SU-DHL-6 (cell line): Measurements from ENCODE around the gene CDK14.

ENCODE experiments used
- EZH2phosphoT487 ChIP-seq: fragments of 200-600 bp; sonication (generic), shearing (Covaris generic); conservative IDR thresholded peaks from 2 replicates; pipeline ENCODE4 v1.6.1; 2018; ENCODE audit warnings: mild to moderate bottlenecking, antibody characterized with exemption, low read length, moderate library complexity, mixed read lengths
- TF ChIP-seq, protein P1 (sequence below): fragments of 200-600 bp; sonication (generic); IDR thresholded peaks from one replicate; pipeline ENCODE4 v1.5.1; 2017; ENCODE audit warnings: antibody characterized with exemption, mild to moderate bottlenecking, low read length, moderate library complexity; ENCODE audit not compliant: insufficient read depth, poor library complexity, severe bottlenecking

DNA sequence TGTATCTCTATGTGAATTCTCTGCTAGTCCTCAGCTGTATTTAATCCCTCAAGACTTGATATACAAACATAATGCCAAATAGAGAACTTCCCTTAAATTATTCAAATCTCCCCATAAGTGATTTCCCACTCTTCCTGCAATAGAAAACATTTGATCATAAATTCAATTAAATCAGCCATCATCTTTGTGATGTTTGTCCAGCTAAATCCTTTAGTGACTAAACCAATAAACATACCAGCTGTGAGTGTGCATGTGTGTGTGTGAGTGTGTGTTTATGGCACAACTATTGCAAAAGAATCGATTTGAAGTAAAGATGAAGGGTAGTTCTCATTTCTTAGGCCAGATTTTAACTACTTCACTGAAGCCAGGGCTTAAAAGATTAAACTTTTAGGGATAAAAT, 492.6 kb downstream of the CDK14 start:
- TF ChIP-seq, protein P1, sequence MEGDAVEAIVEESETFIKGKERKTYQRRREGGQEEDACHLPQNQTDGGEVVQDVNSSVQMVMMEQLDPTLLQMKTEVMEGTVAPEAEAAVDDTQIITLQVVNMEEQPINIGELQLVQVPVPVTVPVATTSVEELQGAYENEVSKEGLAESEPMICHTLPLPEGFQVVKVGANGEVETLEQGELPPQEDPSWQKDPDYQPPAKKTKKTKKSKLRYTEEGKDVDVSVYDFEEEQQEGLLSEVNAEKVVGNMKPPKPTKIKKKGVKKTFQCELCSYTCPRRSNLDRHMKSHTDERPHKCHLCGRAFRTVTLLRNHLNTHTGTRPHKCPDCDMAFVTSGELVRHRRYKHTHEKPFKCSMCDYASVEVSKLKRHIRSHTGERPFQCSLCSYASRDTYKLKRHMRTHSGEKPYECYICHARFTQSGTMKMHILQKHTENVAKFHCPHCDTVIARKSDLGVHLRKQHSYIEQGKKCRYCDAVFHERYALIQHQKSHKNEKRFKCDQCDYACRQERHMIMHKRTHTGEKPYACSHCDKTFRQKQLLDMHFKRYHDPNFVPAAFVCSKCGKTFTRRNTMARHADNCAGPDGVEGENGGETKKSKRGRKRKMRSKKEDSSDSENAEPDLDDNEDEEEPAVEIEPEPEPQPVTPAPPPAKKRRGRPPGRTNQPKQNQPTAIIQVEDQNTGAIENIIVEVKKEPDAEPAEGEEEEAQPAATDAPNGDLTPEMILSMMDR, result no peak
- no peak for TF ChIP-seq EZH2phosphoT487
